Measurements from ENCODE around the gene HNRNPM. TPM values are rescaled to one million over a fixed set of nuclear protein-coding genes. Genes with fewer than 3 reads are reported as not detected.

HNRNPM gene
- total RNA-seq, 1 experiment from 2014 or later, result 468 TPM

DNA sequence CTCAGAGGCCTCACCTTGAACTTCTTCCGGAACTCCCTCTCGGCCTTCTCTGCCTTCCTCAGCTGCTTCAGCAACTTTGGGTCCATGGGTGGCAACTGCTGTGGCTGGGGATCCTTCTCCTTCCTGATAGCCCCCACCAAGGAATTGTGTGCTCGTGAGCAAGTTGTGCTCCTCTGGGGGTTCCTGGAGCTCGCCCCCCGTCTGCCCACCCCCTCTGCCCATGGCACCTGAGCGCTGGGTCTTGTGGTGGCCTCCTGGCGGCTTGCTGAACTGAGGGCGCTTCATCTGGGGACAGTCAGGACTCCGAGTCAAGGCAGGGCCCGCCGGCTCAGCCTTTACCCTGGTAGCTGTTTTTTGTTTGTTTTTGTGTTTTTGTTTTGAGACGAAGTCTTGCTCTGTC lies 46.1 kb downstream of the HNRNPM start:
- Histone ChIP-seq H3K27ac (ENCODE audit: insufficient read length, low read depth, low read length) (no peak overlapping the region), H3K79me1 (ENCODE audit: insufficient read depth, low read depth, low read length, poor library complexity, severe bottlenecking) (no peaks in the 10 kb centered on the region), H3K4ac (ENCODE audit: low read depth, low read length) (no peak overlapping the region), H4K5ac (ENCODE audit: insufficient read length, low read depth, low read length) (no peak overlapping the region), H2BK12ac (ENCODE audit: insufficient read length, low read depth, low read length) (no peak overlapping the region), H3K79me2 (ENCODE audit: insufficient read depth, low read length) (no peaks in the 10 kb centered on the region), H2AFZ (ENCODE audit: low read length) (no peak overlapping the region), H3K27me3 (ENCODE audit: insufficient read depth, low read length) (no peaks in the 10 kb centered on the region), H3K14ac (ENCODE audit: insufficient read depth, low read length) (no peak overlapping the region), H3K4me1 (ENCODE audit: insufficient read depth, low read length) (no peaks in the 10 kb centered on the region), H3K18ac (ENCODE audit: insufficient read length, low read depth, low read length) (no peak overlapping the region), H4K91ac (ENCODE audit: insufficient read length, low read depth, low read length) (no peak overlapping the region), H2BK20ac (ENCODE audit: low read depth, low read length, poor library complexity, severe bottlenecking) (no peak overlapping the region), H3K9me3 (ENCODE audit: control insufficient read depth, low read depth, low read length) (no peaks in the 10 kb centered on the region), H3K23me2 (ENCODE audit: insufficient read length, low read depth, low read length, poor library complexity, severe bottlenecking) (no peaks in the 10 kb centered on the region), H2BK120ac (ENCODE audit: low read depth, low read length, poor library complexity, severe bottlenecking) (no peak overlapping the region), H2BK5ac (ENCODE audit: insufficient read length, low read length) (no peak overlapping the region), H3K23ac (ENCODE audit: insufficient read length, low read depth, low read length) (no peak overlapping the region), H3K56ac (ENCODE audit: insufficient read length, low read depth, low read length) (no peak overlapping the region), H2AK5ac (ENCODE audit: insufficient read length, low read length) (no peak overlapping the region), H4K8ac (replicated peaks; ENCODE audit: insufficient read length, low read depth, low read length) (no peak overlapping the region), H3T11ph (ENCODE audit: low read length) (no peak overlapping the region), H2BK15ac (ENCODE audit: low read depth, low read length) (no peak overlapping the region), H3K9ac (ENCODE audit: extremely low read depth, insufficient read length, low read length) (no peak overlapping the region), H3K4me2 (ENCODE audit: insufficient read depth, insufficient read length, low read length) (no peak overlapping the region), H4K20me1 (ENCODE audit: control insufficient read depth, insufficient read depth, insufficient read length) (no peaks in the 10 kb centered on the region)
- H3K27me3 Mint-ChIP-seq (ENCODE audit: low read depth), result no peaks in the 10 kb centered on the region; the same call in 1 of the 2 replicates
- H3K27ac Mint-ChIP-seq, result peak overlapping the region; percentile 52 to 94 (median 77); a peak in 5 of 7 replicates
- H3K9me3 Mint-ChIP-seq, result no peaks in the 10 kb centered on the region
- TF ChIP-seq, protein P1, sequence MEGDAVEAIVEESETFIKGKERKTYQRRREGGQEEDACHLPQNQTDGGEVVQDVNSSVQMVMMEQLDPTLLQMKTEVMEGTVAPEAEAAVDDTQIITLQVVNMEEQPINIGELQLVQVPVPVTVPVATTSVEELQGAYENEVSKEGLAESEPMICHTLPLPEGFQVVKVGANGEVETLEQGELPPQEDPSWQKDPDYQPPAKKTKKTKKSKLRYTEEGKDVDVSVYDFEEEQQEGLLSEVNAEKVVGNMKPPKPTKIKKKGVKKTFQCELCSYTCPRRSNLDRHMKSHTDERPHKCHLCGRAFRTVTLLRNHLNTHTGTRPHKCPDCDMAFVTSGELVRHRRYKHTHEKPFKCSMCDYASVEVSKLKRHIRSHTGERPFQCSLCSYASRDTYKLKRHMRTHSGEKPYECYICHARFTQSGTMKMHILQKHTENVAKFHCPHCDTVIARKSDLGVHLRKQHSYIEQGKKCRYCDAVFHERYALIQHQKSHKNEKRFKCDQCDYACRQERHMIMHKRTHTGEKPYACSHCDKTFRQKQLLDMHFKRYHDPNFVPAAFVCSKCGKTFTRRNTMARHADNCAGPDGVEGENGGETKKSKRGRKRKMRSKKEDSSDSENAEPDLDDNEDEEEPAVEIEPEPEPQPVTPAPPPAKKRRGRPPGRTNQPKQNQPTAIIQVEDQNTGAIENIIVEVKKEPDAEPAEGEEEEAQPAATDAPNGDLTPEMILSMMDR (conservative IDR thresholded peaks at IDR 0.05), result no peak
- peaks cover 7 to 17% of the 10 kb centered on the region in 2 experiments for H3K4me1 Mint-ChIP-seq
- DNase-seq, result no peak
- H3K4me3 Mint-ChIP-seq, result no peak overlapping the region
- peaks cover 26 to 38% (median 36%) of the 10 kb centered on the region in 3 experiments for H3K36me3 Mint-ChIP-seq (ENCODE audit: insufficient read depth in 1 of 3, low read depth in 3 of 3)
- WGBS (ENCODE audit: extremely low coverage, insufficient read length, low lambda C conversion rate), result no CpG with 5 or more reads among the region's 12 CpGs

All from H9 (cell line).